Esophagus muscularis mucosa (tissue), 3 donors: Measurements from ENCODE around the gene LMF1.

Experiments
- POLR2A ChIP-seq: fragments of 450-650 bp; IDR thresholded peaks from one replicate; pipeline ENCODE4 v1.6.1; 2017; ENCODE audit warnings: antibody characterized with exemption, moderate library complexity, mild to moderate bottlenecking, low read depth
- TF ChIP-seq, protein P1 (sequence below), 3 experiments: fragments of 200-600 bp in 2 of 3; fragments of 450-650 bp in 1 of 3; sonication (generic) in 2 of 3; IDR thresholded peaks; one replicate each; pipeline ENCODE4 v1.5.1; 2017 to 2019; ENCODE audit warnings: antibody characterized with exemption in 3 of 3, mild to moderate bottlenecking in 2 of 3, moderate library complexity in 1 of 3

DNA sequence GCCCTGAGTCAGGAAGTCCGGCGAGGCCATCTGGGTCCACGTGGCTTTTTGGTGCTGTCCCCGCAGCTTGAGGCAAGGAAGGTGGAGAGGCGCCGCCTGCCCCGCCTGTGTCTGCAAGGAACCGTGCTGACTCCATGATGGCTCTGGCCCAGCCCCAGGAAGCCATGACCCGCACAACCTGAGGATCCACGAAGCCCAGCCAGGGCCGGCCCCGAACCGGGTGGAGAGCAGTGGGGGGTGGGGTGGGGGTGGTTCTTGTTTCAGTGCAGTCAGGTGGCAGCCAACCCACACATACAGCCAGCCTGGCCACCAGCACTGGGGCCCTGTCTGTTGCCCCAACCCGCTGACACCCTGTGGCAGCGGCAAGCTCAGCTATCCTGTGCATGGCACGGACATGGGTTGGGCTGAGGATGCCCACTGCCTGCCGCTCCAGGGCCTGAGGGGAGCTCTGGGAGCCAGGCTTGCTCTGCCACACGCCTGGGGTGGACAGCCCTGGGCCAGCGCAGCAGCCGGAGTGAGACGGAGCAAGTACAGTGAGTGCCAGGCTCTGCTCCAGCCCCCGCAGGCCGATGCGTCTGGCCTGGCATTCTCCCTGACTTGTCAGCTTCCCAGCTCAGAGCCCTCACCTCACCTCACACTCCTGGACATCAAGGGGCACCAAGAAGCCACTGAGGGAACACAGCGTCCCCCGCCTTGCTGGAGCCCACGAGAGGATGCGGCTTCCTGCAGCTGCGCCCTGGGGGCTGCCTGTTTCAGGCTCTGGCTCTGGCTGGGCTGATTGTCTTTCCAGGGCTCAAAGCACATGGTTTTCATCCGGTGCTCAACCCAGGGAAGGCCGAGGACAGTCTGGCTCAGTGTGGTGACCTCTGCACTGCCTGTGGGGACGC lies 68.8 kb downstream of the LMF1 start:
- TF ChIP-seq, protein P1, sequence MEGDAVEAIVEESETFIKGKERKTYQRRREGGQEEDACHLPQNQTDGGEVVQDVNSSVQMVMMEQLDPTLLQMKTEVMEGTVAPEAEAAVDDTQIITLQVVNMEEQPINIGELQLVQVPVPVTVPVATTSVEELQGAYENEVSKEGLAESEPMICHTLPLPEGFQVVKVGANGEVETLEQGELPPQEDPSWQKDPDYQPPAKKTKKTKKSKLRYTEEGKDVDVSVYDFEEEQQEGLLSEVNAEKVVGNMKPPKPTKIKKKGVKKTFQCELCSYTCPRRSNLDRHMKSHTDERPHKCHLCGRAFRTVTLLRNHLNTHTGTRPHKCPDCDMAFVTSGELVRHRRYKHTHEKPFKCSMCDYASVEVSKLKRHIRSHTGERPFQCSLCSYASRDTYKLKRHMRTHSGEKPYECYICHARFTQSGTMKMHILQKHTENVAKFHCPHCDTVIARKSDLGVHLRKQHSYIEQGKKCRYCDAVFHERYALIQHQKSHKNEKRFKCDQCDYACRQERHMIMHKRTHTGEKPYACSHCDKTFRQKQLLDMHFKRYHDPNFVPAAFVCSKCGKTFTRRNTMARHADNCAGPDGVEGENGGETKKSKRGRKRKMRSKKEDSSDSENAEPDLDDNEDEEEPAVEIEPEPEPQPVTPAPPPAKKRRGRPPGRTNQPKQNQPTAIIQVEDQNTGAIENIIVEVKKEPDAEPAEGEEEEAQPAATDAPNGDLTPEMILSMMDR (IDR thresholded peaks at IDR 0.05): no peak
- TF ChIP-seq POLR2A: no peak
